HepG2 (cell line): ENCODE results near the gene TTC17. TPM values are rescaled to one million over a fixed set of nuclear protein-coding genes. Genes with fewer than 3 reads are reported as not detected.

Experiments used
- ATAC-seq: fragments of 200-7000 bp; cut with Tn5 transposase; 3 replicates; pipeline ENCODE4 v1.9.1; 2020; ENCODE audit warnings: mild to moderate bottlenecking, moderate library complexity
- BruUV-seq: library from RNA; stranded (reverse); fragments of 400-500 nt; replicated peaks from 2 replicates; lab custom pipeline; 2021; lab: Mats Ljungman, UMichigan
- CTCF ChIA-PET: fragments of 300-600 bp; formaldehyde crosslinking; extraction: SDS; loops from one replicate; lab custom pipeline; 2021; ENCODE audit warnings: low total read pairs, inconsistent platforms, low intra/inter-chr PET ratio; lab: Yijun Ruan, JAX
- POLR2A ChIA-PET: fragments of 350-600 bp; sonication (Branson Sonifier 250); formaldehyde crosslinking; loops from one replicate; lab custom pipeline; 2020; ENCODE audit warnings: antibody characterized with exemption, inconsistent platforms; lab: Yijun Ruan, JAX
- DNase-seq: peaks from one replicate; pipeline ENCODE4 v3.0.0-alpha.2; 2015; ENCODE audit warnings: low spot score
- FAIRE-seq: peaks from 3 replicates; lab custom pipeline; 2011; peaks lifted over from hg19 to GRCh38; lab: Jason Lieb, UNC
- H2AFZ ChIP-seq: one replicate; pipeline ENCODE4 v1.6.1; 2011; ENCODE audit warnings: low read length, inconsistent platforms
- H3K27ac ChIP-seq: fragments of 300-600 bp; 3 replicates; pipeline ENCODE4 v1.8.0; 2011; ENCODE audit warnings: mixed run types, mild to moderate bottlenecking, mixed read lengths, low read length, inconsistent platforms; ENCODE audit not compliant: insufficient read depth; ENCODE audit errors: extremely low read length
- H3K27me3 ChIP-seq, 2 experiments: fragments of 200-600 bp in 1 of 2; 2 replicates in 1 of 2; 3 replicates in 1 of 2; pipeline versions ENCODE4 v1.6.0 to v1.8.0; 2011; ENCODE audit warnings: low read length in 2 of 2, mild to moderate bottlenecking in 2 of 2, moderate library complexity in 2 of 2, inconsistent platforms in 1 of 2; ENCODE audit not compliant: insufficient read depth in 2 of 2, control insufficient read depth in 1 of 2
- H3K36me3 ChIP-seq, 2 experiments: fragments of 200-600 bp in 1 of 2; replicated peaks in 1 of 2; 2 replicates in 1 of 2; 3 replicates in 1 of 2; pipeline versions ENCODE4 v1.5.1 to v1.8.0; 2011; ENCODE audit warnings: low read length in 2 of 2, inconsistent platforms in 1 of 2; ENCODE audit not compliant: insufficient read depth in 2 of 2, control insufficient read depth in 1 of 2
- H3K4me1 ChIP-seq: 2 replicates; pipeline ENCODE4 v1.5.1; 2012; ENCODE audit warnings: low read length, inconsistent platforms; ENCODE audit not compliant: insufficient read depth
- H3K4me2 ChIP-seq: 2 replicates; pipeline ENCODE4 v1.6.0; 2011; ENCODE audit warnings: low read depth, low read length, inconsistent platforms
- H3K4me3 ChIP-seq, 3 experiments: fragments of 200-600 bp in 1 of 3; sonication (generic), shearing (Covaris generic) in 1 of 3; replicated peaks in 1 of 3; 2 replicates each; pipeline ENCODE4 v1.5.1; 2011 to 2016; ENCODE audit warnings: low read length in 3 of 3, inconsistent platforms in 2 of 3, low read depth in 2 of 3, mild to moderate bottlenecking in 2 of 3, control low read depth in 1 of 3, mixed read lengths in 1 of 3; ENCODE audit not compliant: insufficient read depth in 1 of 3
- H3K79me2 ChIP-seq: one replicate; pipeline ENCODE4 v1.6.1; 2011; ENCODE audit warnings: low read length, inconsistent platforms; ENCODE audit not compliant: insufficient read depth
- H3K9ac ChIP-seq: 2 replicates; pipeline ENCODE4 v1.6.0; 2011; ENCODE audit warnings: mild to moderate bottlenecking, low read depth, low read length, inconsistent platforms; ENCODE audit not compliant: insufficient read depth
- H3K9me3 ChIP-seq: 2 replicates; pipeline ENCODE4 v1.5.1; 2012; ENCODE audit warnings: mild to moderate bottlenecking, low read length
- H4K20me1 ChIP-seq: 2 replicates; pipeline ENCODE4 v1.6.0; 2011; ENCODE audit warnings: inconsistent platforms, mild to moderate bottlenecking, low read length, moderate library complexity; ENCODE audit not compliant: insufficient read depth
- ATAD3A ChIP-seq: sonication (generic); formaldehyde crosslinking; IDR thresholded peaks from 2 replicates; pipeline ENCODE4 v1.4.0; 2020; ENCODE audit warnings: missing genetic modification reagents
- DMAP1 ChIP-seq: IDR thresholded peaks from 2 replicates; pipeline ENCODE4 v1.6.1; 2016
- EED ChIP-seq: sonication (generic); formaldehyde crosslinking; IDR thresholded peaks from 2 replicates; pipeline ENCODE4 v1.5.0; 2020; ENCODE audit warnings: mild to moderate bottlenecking, missing genetic modification reagents
- FOSL1 ChIP-seq: sonication (generic); formaldehyde crosslinking; IDR thresholded peaks from 2 replicates; pipeline ENCODE4 v1.9.0; 2021; ENCODE audit warnings: missing genetic modification reagents, borderline replicate concordance
- HOXD1 ChIP-seq: sonication (generic); formaldehyde crosslinking; IDR thresholded peaks from 2 replicates; pipeline ENCODE4 v1.5.0; 2020; ENCODE audit warnings: missing genetic modification reagents
- MIXL1 ChIP-seq: IDR thresholded peaks from 2 replicates; pipeline ENCODE4 v1.6.1; 2016
- PCBP2 ChIP-seq: fragments of 200-400 bp; formaldehyde crosslinking; optimal IDR thresholded peaks from 2 replicates; pipeline ENCODE3; 2018; ENCODE audit warnings: low read length, low read depth; ENCODE audit not compliant: poor library complexity, severe bottlenecking
- PTBP1 ChIP-seq: fragments of 200-400 bp; formaldehyde crosslinking; IDR thresholded peaks from 2 replicates; pipeline ENCODE4 v1.6.1; 2018; ENCODE audit warnings: low read length, low read depth; ENCODE audit not compliant: poor library complexity, severe bottlenecking
- ZNF30 ChIP-seq: sonication (generic); formaldehyde crosslinking; IDR thresholded peaks from 2 replicates; pipeline ENCODE4 v1.5.0; 2020; ENCODE audit warnings: mild to moderate bottlenecking, missing genetic modification reagents
- ZNF605 ChIP-seq: sonication (generic); formaldehyde crosslinking; IDR thresholded peaks from 2 replicates; pipeline ENCODE4 v1.8.0; 2022; ENCODE audit warnings: mild to moderate bottlenecking, missing genetic modification reagents
- ZNF850 ChIP-seq: sonication (generic); formaldehyde crosslinking; conservative IDR thresholded peaks from 2 replicates; pipeline ENCODE4 v1.9.0; 2021; ENCODE audit warnings: mild to moderate bottlenecking, missing genetic modification reagents
- ZNF879 ChIP-seq: sonication (generic); formaldehyde crosslinking; IDR thresholded peaks from 2 replicates; pipeline ENCODE4 v1.8.1; 2023; ENCODE audit warnings: missing genetic modification reagents
- WGBS: methylation state at CpG from one replicate; pipeline ENCODE4 v1.1.6; 2017; ENCODE audit warnings: low lambda C conversion rate; 5-methylcytosine and 5-hydroxymethylcytosine counted together
- in situ Hi-C: cut with HindIII; loops from 2 replicates; pipeline ENCODE4 v1.10.0; 2017; ENCODE audit warnings: low pct_unique_long_range_greater_than_20kb; ENCODE audit not compliant: extremely low pct_ligation_motif_present
- intact Hi-C: fragments of 100-400 bp; cut with micrococcal nuclease; formaldehyde crosslinking; loops from one replicate; pipeline ENCODE4 v1.10.0; 2022; ENCODE audit not compliant: unreplicated experiment
- polyA plus RNA-seq, 8 experiments: library from polyadenylated mRNA; depleted of rRNA in 3 of 8; stranded (reverse) in 7 of 8; unstranded in 1 of 8; fragments of >200 nt; fragmentation: Illumina TruSeq in 4 of 8; extraction: Trizol in 4 of 8; gene quantifications; 2 replicates each; pipeline versions ENCODE4 v1.2.1 to v1.2.3, GENCODE V29; 2011 to 2016; ENCODE audit warnings: low read depth in 4 of 8, missing spikeins in 1 of 8, mixed read lengths in 1 of 8; ENCODE audit not compliant: insufficient read depth in 1 of 8
- total RNA-seq, 5 experiments: library from RNA; depleted of rRNA; stranded (reverse); fragments of >200 nt; fragmentation: Illumina TruSeq; extraction: Trizol; gene quantifications; 2 replicates each; pipeline ENCODE4 v1.2.3, GENCODE V29; 2016; ENCODE audit warnings: low read depth in 1 of 5
- TF ChIP-seq, protein P1 (sequence below): sonication (generic); formaldehyde crosslinking; IDR thresholded peaks from 2 replicates; pipeline ENCODE4 v1.8.1; 2023; ENCODE audit warnings: mild to moderate bottlenecking, missing genetic modification reagents

Gene TTC17
- total and polyA plus RNA-seq, 2 of the 13 experiments (the other 11 are each of a cell fraction or from before 2014, with no cell fraction given): 55.9 to 99.7 TPM

DNA sequence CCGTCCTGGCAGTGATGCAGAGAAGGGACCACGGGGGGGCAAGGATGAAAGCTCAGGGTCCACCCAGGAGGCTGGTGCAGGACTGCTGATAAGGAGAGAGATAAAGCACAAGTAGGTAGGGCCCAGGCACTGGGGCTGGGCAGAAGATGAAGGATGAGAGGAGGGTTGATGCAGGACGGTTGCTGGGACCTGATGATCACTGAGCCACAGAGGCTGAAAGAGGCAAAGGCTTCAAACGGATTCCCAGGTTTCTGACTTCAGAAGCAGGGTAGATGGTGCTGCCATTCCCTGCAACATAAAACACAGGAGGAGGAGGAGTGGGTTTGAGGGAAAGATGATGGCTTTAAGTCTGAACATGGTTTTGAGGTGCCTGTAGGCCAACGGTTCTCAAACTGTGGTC lies 148.5 kb downstream of the TTC17 start:
- no peak for FAIRE-seq
- CTCF ChIA-PET: no interaction called here

DNA sequence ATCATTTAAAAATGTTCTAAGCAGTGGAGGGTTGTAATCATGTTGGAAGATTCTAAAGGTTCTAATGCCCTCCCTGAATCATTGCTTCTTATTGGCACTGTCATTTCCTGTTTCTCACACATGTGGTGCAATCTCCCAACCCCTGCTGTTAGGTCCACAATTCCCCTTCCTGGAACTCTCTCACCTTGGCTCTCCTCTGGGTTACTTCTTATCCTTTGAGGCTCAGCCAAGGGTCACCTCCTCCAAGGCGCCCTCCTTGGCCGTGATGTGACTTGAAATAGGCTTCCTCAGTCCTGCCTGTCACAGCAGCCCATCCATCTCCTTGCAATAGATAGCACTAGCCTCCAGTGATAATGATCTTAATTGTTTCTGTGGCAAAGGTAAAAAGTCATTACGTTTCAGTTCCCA lies 149.8 kb downstream of the TTC17 start:
- WGBS: 2% methylated on average over 3 of the region's 3 CpGs
- CTCF ChIA-PET: no interaction called here
- intact Hi-C loops: no loop called here
- Histone ChIP-seq H3K9me3 (no peaks in the 10 kb centered on the region), H3K27ac (no peak overlapping the region), H4K20me1 (no peaks in the 10 kb centered on the region), H3K79me2 (no peaks in the 10 kb centered on the region), H3K36me3 (no peaks in the 10 kb centered on the region), H3K4me3 (no peak overlapping the region), H3K9ac (no peak overlapping the region), H3K4me2 (no peak overlapping the region), H3K4me1 (no peaks in the 10 kb centered on the region), H3K27me3 (peaks cover 2 to 12% of the 10 kb centered on the region in 2 experiments; a peak in 3 of 5 replicates), H2AFZ (no peak overlapping the region)
- in situ Hi-C loops: no loop called here
- DNase-seq (no peak), ATAC-seq (no peak), FAIRE-seq (no peak)
- BruUV-seq: no TSS peak
- no peak for TF ChIP-seq ZNF879 (CRISPR knock-in tag)
- no peak for TF ChIP-seq MIXL1 (CRISPR knock-in tag)
- TF ChIP-seq ZNF850 (CRISPR knock-in tag): no peak
- no peak for TF ChIP-seq HOXD1 (CRISPR knock-in tag)
- TF ChIP-seq FOSL1 (CRISPR knock-in tag): no peak
- POLR2A ChIA-PET: no interaction called here

More for the DNA sequence above, 148.5 kb downstream of the TTC17 start:
- ATAC-seq (no peak), DNase-seq (no peak)
- Histone ChIP-seq H3K27me3 (peaks cover 2 to 11% of the 10 kb centered on the region in 2 experiments; a peak in 3 of 5 replicates), H3K36me3 (no peaks in the 10 kb centered on the region), H3K4me3 (no peak overlapping the region), H3K79me2 (no peaks in the 10 kb centered on the region), H3K9ac (no peak overlapping the region), H2AFZ (no peak overlapping the region), H3K9me3 (no peaks in the 10 kb centered on the region), H3K27ac (no peak overlapping the region), H4K20me1 (no peaks in the 10 kb centered on the region), H3K4me2 (no peak overlapping the region), H3K4me1 (no peaks in the 10 kb centered on the region)
- POLR2A ChIA-PET: no interaction called here
- in situ Hi-C loops (no loop called here), intact Hi-C loops (no loop called here)
- 19% methylated on average over 5 of the region's 5 CpGs for WGBS
- no peak for TF ChIP-seq ATAD3A (CRISPR knock-in tag)
- TF ChIP-seq, protein P1, sequence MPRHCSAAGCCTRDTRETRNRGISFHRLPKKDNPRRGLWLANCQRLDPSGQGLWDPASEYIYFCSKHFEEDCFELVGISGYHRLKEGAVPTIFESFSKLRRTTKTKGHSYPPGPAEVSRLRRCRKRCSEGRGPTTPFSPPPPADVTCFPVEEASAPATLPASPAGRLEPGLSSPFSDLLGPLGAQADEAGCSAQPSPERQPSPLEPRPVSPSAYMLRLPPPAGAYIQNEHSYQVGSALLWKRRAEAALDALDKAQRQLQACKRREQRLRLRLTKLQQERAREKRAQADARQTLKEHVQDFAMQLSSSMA (CRISPR knock-in tag): no peak
- no peak for TF ChIP-seq DMAP1 (CRISPR knock-in tag)
- no peak for TF ChIP-seq PTBP1
- TF ChIP-seq PCBP2: no peak
- no peak for TF ChIP-seq EED (CRISPR knock-in tag)
- no peak for TF ChIP-seq ZNF605 (CRISPR knock-in tag)
- no peak for TF ChIP-seq ZNF30 (CRISPR knock-in tag)
- BruUV-seq: no TSS peak
